Limb (tissue), 2 donors: ENCODE measurements around the gene FAM228A.
"Not testable (repeated sequence)": the region's sequence is repeated elsewhere in the genome, so short reads cannot be mapped to it uniquely, and the experiment has no call there.

Source experiments
- DNase-seq, 2 donors: peaks; one replicate each; pipeline ENCODE4 v3.0.0-alpha.2; 2016; ENCODE audit errors: extremely low spot score in 2 of 2

Gene FAM228A

GRCh38 chr2:24174851-24175277 is at the start of gene FAM228A:
Gene FAM228A (plus strand): TSS chr2:24175053. CDS start chr2:24175481, 428 bp downstream.
- no peak for DNase-seq

GRCh38 chr2:24125956-24126355 is 48.9 kb upstream of the FAM228A start:
- peak in 1 of 2 donors; percentile 73 for DNase-seq

DNA sequence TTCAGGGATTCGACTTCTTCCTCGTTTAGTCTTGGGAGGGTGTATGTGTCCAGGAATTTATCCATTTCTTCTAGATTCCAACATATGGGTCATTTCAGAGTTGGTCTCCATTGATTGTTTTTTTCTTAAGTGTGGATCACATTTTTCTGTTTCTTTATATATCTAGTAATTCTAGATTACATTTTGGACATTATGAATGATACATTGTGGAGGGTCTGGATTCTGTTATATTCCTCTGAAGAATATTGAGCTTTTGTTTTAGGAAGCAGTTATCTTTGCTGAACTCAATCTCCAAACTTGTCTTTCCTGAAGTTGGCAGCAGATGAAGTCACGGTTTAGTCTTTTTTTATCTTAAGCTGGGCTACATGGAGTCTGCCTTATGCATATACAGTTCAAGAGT is 42.3 kb upstream of the FAM228A start:
- no peak for DNase-seq

DNA sequence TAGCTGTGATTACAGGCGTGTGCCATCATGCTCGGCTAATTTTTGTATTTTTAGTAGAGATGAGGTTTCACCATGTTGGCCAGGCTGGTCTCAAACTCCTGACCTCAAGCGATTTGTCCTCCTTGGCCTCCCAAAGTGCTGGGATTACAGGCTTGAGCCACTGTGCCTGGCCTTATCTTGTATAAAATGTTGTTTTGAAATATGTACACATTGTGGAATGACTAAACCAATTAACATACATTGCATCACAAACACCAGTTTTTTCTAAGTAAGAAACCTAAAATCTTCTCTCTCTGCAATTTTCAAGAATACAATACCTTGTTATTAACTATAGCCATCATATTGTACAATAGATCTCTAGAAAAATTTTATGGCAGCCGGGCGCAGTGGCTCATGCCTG is 34.5 kb upstream of the FAM228A start:
- DNase-seq = not testable (repeated sequence)

DNA sequence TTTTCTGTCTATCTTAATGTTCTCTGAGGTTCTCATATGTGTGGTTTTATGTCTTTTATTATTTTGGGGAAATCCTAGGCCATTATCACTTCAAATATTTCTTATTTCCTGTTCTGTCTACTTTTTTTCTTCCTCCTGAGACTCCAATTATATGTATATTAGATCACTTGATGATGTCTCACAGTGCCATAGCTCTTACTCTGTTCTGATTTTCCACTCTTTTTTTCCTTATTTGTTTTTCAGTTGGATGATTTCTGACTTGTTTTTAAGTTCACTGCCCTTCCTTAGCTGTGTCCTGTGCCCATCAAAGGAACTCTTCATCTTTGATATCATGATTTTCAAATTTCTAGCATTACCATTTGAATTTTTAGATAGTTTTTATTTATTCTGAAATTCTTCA is 27.5 kb upstream of the FAM228A start:
- no peak for DNase-seq

GRCh38 chr2:24152413-24153197 is 22.2 kb upstream of the FAM228A start:
- DNase-seq = no peak

DNA sequence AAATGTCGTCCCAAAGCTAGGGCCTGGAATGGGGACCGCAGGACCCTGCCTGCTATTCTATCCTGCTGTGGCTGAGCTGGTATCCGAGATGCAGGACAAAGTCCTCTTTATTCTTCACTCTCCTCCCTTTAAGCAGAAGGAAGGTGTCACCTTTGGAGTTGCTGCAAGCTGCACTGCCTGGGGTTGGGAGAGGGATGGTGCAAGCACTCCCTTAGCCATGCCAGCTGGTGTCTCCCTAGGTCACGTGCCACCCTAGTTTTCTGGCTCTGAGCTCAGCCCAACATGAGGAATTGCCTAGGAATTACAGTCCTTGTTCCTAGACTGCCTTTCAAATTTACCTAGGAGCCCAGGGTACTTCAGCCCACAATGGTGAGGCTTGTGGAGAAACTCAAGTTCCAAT is 21.4 kb upstream of the FAM228A start:
- no peak for DNase-seq

GRCh38 chr2:24158131-24158530 is 16.7 kb upstream of the FAM228A start:
- DNase-seq = no peak

DNA sequence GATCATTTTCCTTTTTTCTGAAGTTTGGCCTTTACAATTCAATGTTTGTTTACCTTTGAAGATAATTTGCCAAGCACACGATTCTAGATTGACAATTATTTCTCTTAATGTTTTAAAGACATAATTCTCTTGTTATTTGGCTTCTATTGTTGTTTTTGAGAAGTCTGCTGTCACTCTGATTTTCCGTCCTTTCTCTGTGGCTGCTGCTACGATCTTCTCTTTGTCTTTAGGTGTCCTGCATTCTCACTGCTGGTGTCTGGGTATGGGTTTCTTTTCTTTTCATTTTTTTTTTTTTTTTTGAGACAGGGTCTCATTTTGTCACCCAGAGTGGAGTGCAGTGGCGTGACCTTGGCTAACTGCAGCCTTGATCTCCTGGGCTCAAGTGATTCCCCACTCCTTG is 15.1 kb upstream of the FAM228A start:
- no peak for DNase-seq

GRCh38 chr2:24160761-24161160 is 14.1 kb upstream of the FAM228A start:
- no peak for DNase-seq

GRCh38 chr2:24162494-24162893 is 12.4 kb upstream of the FAM228A start:
- DNase-seq = no peak

- no peak for DNase-seq
These were observed 11.7 kb upstream of the FAM228A start for GRCh38 chr2:24163186-24163585.

GRCh38 chr2:24163601-24164000 is 11.3 kb upstream of the FAM228A start:
- DNase-seq = no peak

- DNase-seq = no peak
These were observed 10.4 kb upstream of the FAM228A start for GRCh38 chr2:24164416-24164973.

DNA sequence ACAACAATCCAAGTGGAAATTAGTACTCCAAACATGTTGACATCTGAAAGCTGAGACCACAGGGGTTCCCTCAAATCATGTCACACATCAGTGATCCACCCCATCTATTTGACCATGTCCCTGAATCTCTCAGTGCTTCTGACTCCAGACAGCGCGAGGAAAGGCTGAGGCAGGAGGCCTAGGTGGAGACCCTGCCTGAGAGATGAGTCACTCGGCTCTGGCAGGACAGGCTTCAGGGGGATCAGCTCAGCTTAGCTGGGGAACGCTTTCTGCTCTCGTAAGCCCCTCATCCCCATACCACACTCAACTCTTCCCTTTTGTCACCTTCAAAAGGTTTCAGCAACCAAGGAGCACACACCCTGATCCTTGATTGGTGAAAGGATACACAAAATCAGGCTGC is 5.8 kb upstream of the FAM228A start:
- DNase-seq = no peak

DNA sequence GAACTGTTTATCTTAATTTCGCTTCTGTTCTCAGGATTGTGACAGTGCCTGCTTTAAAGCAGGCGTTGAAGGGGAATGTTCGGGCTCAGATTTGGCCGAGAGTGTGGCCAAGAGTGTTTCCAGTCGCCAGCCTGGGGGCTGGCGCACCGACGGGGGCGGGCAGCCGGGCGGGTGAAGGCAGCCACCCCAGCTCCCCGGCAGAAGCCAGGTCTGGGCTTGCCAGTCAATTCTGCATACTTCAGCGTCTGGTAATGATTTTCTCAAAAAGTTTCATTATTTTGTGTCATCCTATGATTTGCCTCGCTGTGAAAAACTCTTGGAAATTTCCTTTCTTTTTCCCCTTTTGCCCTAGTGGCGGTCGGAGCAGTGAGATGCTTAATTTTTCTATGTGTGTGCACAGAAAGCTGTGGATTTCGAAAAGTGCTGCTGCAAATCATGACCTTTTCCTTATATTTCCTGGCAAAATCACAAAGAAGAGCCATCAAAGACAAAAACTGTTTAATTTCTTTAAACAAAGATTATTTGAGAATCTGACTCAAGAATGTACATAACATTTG is 856 bp downstream of the FAM228A start:
- DNase-seq = no peak

GRCh38 chr2:24176326-24176725 is 1.5 kb downstream of the FAM228A start:
- no peak for DNase-seq

DNA sequence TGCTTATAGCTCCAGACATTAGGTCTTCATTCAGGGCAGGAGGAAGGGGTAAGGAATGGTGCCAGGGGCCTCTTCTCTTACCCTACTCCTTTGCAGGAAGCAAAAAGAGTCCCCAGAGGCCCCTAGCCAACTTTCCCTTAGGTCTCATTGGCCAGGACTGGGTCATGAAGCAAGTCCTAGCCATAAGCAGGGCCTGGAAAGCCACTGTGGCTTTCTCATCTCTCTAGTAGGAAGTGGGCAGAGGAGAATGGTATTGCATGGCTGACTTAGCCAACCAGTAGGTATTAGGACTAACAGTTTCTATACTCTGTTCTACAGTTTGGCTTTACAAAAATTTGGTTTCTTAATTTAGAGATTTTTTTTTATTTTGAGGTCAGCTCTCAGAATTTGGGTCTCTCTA is 4.8 kb downstream of the FAM228A start:
- no peak for DNase-seq

DNA sequence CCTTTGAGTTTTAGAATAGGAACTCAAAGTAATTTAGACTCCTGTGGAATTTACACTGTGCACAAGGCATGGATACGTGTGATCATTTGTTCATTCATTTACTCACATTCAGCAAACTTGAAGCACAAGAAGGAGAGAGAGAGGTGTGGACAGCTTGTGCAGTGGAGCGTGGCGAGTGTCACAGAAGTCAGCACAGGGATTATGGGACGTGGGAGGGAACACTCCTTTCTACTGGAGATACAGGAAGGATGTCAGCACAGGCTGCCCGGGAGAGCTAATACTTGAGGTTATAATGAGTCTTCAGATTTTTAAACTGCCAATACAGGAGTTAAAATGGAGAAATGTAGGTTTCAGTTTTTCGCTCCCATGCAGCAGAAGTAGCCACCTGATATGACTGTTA is 7.0 kb downstream of the FAM228A start:
- no peak for DNase-seq

DNA sequence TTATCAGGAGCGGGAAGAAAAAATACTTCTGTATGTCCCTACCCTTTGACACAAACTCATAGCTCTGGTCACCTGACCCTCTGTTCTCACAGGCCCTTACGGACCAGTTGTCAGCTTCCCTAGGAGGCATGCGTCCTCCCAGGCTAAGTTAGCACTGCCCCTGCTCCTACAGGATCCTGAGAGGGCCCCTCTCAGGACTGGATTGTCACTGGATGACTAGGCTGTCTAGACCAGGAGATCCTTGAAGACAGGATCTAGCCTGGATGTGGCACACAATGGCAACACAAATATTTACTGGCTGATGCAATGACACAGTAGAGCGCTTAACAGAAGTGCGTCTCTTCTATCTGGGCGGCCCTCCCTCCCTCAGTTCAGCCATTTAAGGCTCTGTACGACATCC is 7.7 kb downstream of the FAM228A start:
- DNase-seq = no peak

DNA sequence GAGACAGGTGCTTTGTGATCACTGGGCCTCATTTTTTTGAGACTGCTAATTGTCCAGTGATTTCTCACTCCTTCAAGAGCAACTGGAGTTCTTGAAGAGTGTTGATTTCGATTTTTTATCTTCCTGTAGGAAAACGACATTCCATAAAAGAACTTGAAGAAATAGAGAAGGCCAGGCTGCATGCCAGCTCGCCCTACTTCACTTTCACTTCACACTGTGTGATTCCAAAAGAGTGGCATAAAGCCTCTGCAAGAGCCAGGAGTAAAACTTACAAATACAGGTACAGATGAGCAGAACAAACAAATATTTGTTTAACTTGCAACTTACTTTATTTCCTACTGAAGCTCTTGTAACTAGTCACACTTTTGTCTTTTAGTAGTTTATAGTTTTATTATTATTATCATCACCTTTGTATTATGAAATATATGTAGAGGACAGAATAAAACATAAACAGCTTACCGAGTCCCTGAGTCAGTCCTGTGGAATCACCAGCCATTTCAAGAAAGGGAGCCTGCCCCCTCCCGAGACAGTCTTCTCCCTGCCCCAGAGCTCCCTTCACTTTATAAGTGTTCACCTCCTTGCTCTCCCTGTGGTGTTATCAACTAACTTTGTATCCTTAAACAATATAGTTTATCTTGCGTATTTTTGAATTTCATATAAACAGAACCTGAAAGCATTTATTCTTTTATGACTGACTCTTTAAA is 8.7 kb downstream of the FAM228A start:
- DNase-seq = no peak

- no peak for DNase-seq
These were observed 14.7 kb downstream of the FAM228A start for GRCh38 chr2:24189551-24189950.
